Bronchial epithelial cell (primary cell): ENCODE data around the gene DAB2IP. TPM values are rescaled to one million over a fixed set of nuclear protein-coding genes. Genes with fewer than 3 reads are reported as not detected.
A peak's percentile ranks its signal among the peaks of the same experiment; 100 is the strongest.

ENCODE experiments used
- DNase-seq: peaks from one replicate; pipeline ENCODE4 v3.0.0-alpha.2; 2010; ENCODE audit warnings: low read depth
- FAIRE-seq: peaks from 2 replicates; lab custom pipeline; 2011; peaks lifted over from hg19 to GRCh38; lab: Jason Lieb, UNC
- H3K27me3 ChIP-seq: 2 replicates; pipeline ENCODE4 v1.5.1; 2011; ENCODE audit warnings: low read length; ENCODE audit not compliant: control insufficient read depth, insufficient read depth
- H3K36me3 ChIP-seq: 2 replicates; pipeline ENCODE4 v1.5.1; 2011; ENCODE audit warnings: low read length; ENCODE audit not compliant: control insufficient read depth, insufficient read depth
- H3K4me3 ChIP-seq: 2 replicates; pipeline ENCODE4 v1.5.1; 2011; ENCODE audit warnings: mild to moderate bottlenecking, low read depth, low read length, control low read depth
- total RNA-seq: library from RNA; depleted of rRNA; stranded (reverse); fragments of >200 nt; gene quantifications from 2 replicates; pipeline ENCODE4 v1.2.1, GENCODE V29; 2014
- TF ChIP-seq, protein P1 (sequence below): IDR thresholded peaks from 2 replicates; pipeline ENCODE4 v1.5.1; 2011; ENCODE audit warnings: mild to moderate bottlenecking, moderate library complexity, low read length, control low read depth, inconsistent platforms; ENCODE audit not compliant: insufficient read depth, severe bottlenecking

The DAB2IP gene
- total RNA-seq, 1 donor from 2014 or later: 8.4 TPM

DNA sequence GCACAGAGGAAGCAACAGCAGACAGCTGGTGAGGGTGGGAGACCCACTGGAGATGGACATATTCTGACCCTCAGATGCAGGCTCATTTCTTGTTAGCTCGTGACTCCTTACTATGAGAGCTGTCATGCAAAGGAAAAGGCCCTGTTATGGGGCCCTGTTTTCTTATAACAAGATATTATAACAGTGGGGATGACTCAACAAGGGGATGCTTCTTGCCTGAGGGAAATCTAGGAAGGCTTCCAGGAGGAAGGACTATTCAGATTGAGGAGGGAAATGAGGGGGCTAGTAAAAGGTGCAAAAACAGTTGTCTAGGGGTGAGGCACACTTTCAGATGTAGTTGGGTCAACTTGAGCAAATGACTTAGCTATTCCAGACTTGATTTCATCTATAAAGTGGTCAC lies 83.0 kb downstream of the DAB2IP start:
- peaks cover 4% of the 10 kb centered on the region for H3K36me3 ChIP-seq
- TF ChIP-seq, protein P1, sequence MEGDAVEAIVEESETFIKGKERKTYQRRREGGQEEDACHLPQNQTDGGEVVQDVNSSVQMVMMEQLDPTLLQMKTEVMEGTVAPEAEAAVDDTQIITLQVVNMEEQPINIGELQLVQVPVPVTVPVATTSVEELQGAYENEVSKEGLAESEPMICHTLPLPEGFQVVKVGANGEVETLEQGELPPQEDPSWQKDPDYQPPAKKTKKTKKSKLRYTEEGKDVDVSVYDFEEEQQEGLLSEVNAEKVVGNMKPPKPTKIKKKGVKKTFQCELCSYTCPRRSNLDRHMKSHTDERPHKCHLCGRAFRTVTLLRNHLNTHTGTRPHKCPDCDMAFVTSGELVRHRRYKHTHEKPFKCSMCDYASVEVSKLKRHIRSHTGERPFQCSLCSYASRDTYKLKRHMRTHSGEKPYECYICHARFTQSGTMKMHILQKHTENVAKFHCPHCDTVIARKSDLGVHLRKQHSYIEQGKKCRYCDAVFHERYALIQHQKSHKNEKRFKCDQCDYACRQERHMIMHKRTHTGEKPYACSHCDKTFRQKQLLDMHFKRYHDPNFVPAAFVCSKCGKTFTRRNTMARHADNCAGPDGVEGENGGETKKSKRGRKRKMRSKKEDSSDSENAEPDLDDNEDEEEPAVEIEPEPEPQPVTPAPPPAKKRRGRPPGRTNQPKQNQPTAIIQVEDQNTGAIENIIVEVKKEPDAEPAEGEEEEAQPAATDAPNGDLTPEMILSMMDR: no peak
- H3K27me3 ChIP-seq: no peaks in the 10 kb centered on the region
- no peak overlapping the region for H3K4me3 ChIP-seq
- DNase-seq (no peak), FAIRE-seq (no peak)

DNA sequence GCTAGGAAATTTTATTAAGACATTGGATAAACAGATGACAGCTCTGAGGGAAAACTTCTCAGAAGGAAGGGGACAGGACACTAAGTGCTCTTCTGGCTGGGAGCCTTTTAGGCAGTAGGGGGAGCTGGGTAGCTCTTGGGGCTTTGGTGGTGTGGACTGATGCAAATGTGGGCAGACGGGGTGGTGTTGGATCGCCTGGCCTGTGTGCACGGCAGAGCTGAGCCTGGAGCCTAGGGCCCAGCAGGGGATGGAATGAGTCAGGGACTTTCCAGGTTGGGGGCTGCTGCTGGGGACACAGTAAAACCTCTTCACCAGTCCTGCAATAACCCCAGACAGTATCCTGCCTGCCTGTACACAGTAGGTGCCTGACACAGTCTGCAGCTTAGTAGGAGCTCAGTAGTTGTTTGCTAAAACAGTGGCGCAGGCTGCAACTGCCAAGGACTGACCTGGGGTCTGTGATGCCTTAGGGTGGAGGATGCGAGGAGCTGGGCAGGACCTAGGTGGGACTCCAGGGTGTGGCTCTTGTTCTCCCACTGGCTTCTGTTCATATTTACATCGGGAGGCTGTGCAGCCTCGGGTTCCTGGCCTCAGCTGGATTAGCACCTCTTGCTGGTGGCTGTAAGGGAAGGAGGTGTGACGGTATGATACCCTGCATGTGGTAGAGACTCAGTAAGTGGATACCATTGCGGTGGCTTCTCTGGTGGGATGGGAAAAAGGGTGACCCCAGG lies 83.8 kb downstream of the DAB2IP start:
- DNase-seq (peak; percentile 52), FAIRE-seq (peak; percentile 55)
- TF ChIP-seq, protein P1: peak; percentile 68
- Histone ChIP-seq H3K36me3 (peaks cover 4% of the 10 kb centered on the region), H3K4me3 (no peak overlapping the region), H3K27me3 (no peaks in the 10 kb centered on the region)

DNA sequence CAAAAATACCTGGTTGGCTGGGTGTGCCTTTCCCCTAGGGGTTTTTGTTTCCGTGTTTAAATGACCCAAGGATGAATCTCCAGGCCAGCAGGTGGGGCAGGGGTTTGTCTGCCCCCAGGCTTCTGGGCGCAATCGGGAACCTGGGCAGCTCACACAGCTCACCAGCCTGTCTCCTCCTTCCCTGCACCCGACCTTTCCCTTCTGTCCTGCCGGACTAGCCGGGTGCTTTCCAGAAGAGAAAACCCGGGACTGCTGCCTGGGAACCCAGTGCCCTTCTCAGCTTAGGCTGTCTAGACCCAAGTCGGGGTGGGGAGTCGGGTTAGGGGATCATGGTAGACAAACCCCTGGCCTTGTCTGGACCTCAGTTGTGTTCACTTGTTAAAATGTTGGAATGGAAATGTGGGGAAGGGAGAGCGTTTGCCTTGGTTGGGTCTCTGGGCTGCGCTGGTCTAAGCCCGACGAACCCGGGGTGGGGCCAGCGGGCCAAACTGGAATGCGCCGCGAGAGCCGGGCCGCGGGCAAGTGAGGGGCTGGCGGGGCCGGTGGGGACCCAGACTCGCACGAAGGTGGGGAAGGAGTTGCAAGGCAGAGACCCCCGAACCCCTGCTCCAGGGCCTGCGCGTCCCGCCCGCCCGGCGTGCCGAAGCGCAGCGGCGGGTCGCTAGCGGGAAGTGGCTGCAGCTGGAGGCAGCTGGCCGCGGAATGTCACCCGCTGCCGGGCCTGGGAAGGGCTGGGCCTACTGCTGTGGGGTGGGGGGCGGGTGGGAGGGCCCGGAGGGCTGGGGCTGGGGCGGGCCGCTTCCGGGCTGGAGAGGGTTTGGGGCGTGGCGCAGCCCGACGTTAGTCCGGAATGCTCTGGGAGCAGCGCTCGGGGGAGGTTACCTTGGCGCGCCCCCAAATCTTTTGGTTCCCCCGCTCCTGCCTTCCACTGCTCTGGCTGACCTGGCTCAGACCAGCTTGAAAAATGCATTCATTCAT lies 84.6 kb downstream of the DAB2IP start:
- peaks cover 2% of the 10 kb centered on the region for H3K36me3 ChIP-seq
- FAIRE-seq: no peak
- DNase-seq: no peak
- TF ChIP-seq, protein P1: peak; percentile 7
- H3K27me3 ChIP-seq: no peaks in the 10 kb centered on the region
- peak overlapping the region; percentile 19 for H3K4me3 ChIP-seq

DNA sequence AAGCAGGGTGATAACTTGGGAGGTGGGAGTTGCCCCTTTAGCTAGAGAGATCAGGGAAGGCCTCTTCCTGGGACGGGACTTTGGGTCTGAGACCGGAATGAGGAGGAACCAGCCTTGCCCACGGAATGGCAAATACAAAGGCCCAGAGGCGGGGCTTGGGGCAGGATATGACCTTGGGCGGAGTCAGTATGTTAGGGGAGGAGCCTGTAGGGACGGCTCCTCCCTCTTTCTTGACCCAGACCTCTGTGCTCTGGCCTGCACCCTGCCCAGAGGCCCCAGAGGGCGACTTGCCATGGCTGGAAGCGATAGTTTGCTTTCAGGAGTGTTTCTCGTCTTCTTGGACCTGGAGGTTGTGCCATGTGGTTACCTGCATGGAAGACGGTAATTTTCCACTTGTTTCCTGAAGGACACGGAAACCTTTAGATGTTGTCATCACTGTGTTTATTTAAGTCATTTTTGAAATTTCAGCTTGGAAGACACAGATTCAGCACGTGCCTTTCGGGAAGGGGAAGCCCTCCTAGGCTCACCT lies 85.6 kb downstream of the DAB2IP start:
- Histone ChIP-seq H3K27me3 (no peaks in the 10 kb centered on the region), H3K36me3 (peaks cover 2% of the 10 kb centered on the region), H3K4me3 (no peak overlapping the region)
- FAIRE-seq: peak; percentile 52
- DNase-seq: peak; percentile 33
- TF ChIP-seq, protein P1: no peak

DNA sequence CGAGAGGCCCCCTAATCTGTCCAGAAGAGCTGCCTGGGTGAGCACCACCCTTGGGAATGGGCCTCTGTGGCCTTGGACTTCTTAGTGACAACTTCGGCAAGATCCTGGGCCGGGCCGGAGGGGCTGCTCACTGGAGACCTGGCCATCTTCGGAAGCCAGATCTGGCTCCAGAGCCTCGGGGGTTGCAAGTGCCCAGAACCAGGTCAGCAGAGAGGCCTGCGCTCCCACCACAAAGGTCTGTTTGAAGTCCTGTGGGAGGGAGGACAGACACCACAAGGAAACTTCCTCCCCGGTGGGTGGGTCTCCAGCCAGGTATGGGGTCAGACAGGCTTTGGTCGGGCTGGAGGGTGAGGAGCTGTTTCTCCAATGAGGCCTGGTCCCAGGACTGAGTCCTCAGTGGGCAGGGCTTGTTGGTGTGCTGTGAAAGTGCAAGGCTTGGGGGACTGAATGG lies 86.1 kb downstream of the DAB2IP start:
- TF ChIP-seq, protein P1: no peak
- FAIRE-seq (no peak), DNase-seq (no peak)
- no peaks in the 10 kb centered on the region for H3K27me3 ChIP-seq
- no peak overlapping the region for H3K4me3 ChIP-seq
- H3K36me3 ChIP-seq: peaks cover 2% of the 10 kb centered on the region
